Fibroblast of skin of left biceps (primary cell): Measurements from ENCODE around the gene ABITRAM.
"Not testable (repeated sequence)": the region's sequence is repeated elsewhere in the genome, so short reads cannot be mapped to it uniquely, and the experiment has no call there.

ENCODE experiments used
- DNase-seq, 2 experiments: peaks; one replicate each; pipeline ENCODE4 v3.0.0-alpha.2; 2013; ENCODE audit warnings: low read depth in 2 of 2

Gene ABITRAM

GRCh38 chr9:108928386-108928785 is 5.8 kb upstream of the ABITRAM start:
- DNase-seq, result no peak

GRCh38 chr9:108933231-108933717 is 926 bp upstream of the ABITRAM start:
- DNase-seq, result no peak

- DNase-seq, result peak; percentile 83 to 87
Measured at GRCh38 chr9:108933718-108934322, 380 bp upstream of the ABITRAM start, which contains the start of gene ELP1. TSS of gene ELP1 (minus strand) at chr9:108934124. CDS start at chr9:108931146, 2,978 bp downstream.

- no peak for DNase-seq
Measured at GRCh38 chr9:108937561-108938305, 3.5 kb downstream of the ABITRAM start.

GRCh38 chr9:108939975-108940374 is 5.8 kb downstream of the ABITRAM start:
- DNase-seq, result no peak

GRCh38 chr9:108950168-108950567 is 16.0 kb downstream of the ABITRAM start:
- no peak for DNase-seq

GRCh38 chr9:108951578-108951977 is 17.4 kb downstream of the ABITRAM start:
- peak in 1 of 2 experiments; percentile 5 for DNase-seq

- DNase-seq, result no peak
Measured at GRCh38 chr9:108953983-108954574, 19.9 kb downstream of the ABITRAM start.

GRCh38 chr9:108956022-108956630 is 21.9 kb downstream of the ABITRAM start:
- DNase-seq, result no peak

GRCh38 chr9:108956631-108957026 is 22.4 kb downstream of the ABITRAM start:
- DNase-seq, result no peak

- DNase-seq, result no peak
Measured at GRCh38 chr9:108960331-108960730, 26.1 kb downstream of the ABITRAM start.

GRCh38 chr9:108961151-108961550 is 27.0 kb downstream of the ABITRAM start:
- DNase-seq, result no peak

- DNase-seq, result no peak
Measured at GRCh38 chr9:108963459-108964143, 29.4 kb downstream of the ABITRAM start.

- DNase-seq, result no peak
Measured at GRCh38 chr9:108967916-108968315, 33.7 kb downstream of the ABITRAM start.

- not testable (repeated sequence) for DNase-seq
Measured at GRCh38 chr9:108971392-108971791, 37.2 kb downstream of the ABITRAM start.

- no peak for DNase-seq
Measured at GRCh38 chr9:108972186-108972585, 38.0 kb downstream of the ABITRAM start.

- no peak for DNase-seq
Measured at GRCh38 chr9:108972626-108973209, 38.5 kb downstream of the ABITRAM start.

GRCh38 chr9:108973895-108974294 is 39.7 kb downstream of the ABITRAM start:
- no peak for DNase-seq

- DNase-seq, result no peak
Measured at GRCh38 chr9:108978205-108978604, 44.0 kb downstream of the ABITRAM start.

- no peak for DNase-seq
Measured at GRCh38 chr9:108980893-108981292, 46.7 kb downstream of the ABITRAM start.

GRCh38 chr9:108983885-108984284 is 49.7 kb downstream of the ABITRAM start:
- DNase-seq, result no peak
